ENCODE measurements around the gene NELL2. TPM values are rescaled to one million over a fixed set of nuclear protein-coding genes. Genes with fewer than 3 reads are reported as not detected.

Gene NELL2
- total RNA-seq, 1 experiment from 2014 or later = 1.1 TPM

DNA sequence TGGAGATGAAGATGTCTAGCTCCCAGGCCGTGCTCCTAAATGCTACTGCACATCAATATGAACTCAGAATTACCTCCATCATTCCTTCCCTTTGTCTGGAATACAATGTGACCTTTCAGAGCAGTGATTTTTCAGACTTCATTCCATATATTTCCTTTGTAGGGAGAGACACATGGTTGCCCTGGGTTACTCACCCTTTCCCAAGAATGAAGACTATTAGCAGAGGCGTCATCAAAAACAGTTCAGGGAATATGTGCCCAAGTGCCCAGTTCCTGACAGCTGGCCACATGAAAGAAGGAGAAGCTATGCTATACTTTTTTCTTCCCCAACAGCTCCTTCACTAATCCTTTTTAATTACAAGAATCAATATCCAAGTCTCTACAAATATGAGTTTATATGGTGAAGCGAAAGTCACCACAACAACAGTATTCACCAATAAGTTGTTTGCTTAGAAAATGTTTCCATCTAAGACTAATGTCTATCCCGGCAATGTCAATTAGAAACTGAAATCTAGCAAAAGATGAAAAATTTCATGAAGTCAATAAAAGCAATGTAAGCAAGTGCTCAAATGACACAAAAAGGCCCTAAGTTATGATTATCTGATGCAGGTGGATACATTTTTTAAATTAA is 17.8 kb downstream of the NELL2 start:
- Histone ChIP-seq H3K79me2 (ENCODE audit: insufficient read depth, low read length) (no peaks in the 10 kb centered on the region), H2AFZ (ENCODE audit: low read depth, low read length, poor library complexity, severe bottlenecking) (no peak overlapping the region), H3K4me1 (ENCODE audit: control insufficient read depth in 1 of 2, insufficient read depth in 2 of 2, low read length in 2 of 2) (no peaks in the 10 kb centered on the region), H4K20me1 (ENCODE audit: insufficient read depth) (no peaks in the 10 kb centered on the region), H3K9me3 (ENCODE audit: control insufficient read depth in 1 of 2, insufficient read depth in 1 of 2, low read depth in 1 of 2, low read length in 2 of 2) (no peaks in the 10 kb centered on the region), H3K9ac (ENCODE audit: low read length) (no peak overlapping the region), H3K4me2 (ENCODE audit: low read length) (no peak overlapping the region), H3K27ac (ENCODE audit: low read depth, low read length) (no peak overlapping the region), H3K27me3 (ENCODE audit: insufficient read depth, low read length) (no peaks in the 10 kb centered on the region), H3K36me3 (ENCODE audit: control insufficient read depth in 1 of 2, insufficient read depth in 2 of 2, low read length in 2 of 2) (no peaks in the 10 kb centered on the region), H3K9me2 (ENCODE audit: insufficient read depth) (no peaks in the 10 kb centered on the region), H3K4me3 (replicated peaks in 1 of 2; ENCODE audit: low read depth in 1 of 2, low read length in 2 of 2) (no peak overlapping the region)
- RAD21 ChIA-PET (ENCODE audit: low non-redundant PET in 1 of 2, low total read pairs in 2 of 2, uncharacterized antibody in 2 of 2, unreplicated experiment in 2 of 2) = no interaction called here
- CTCF ChIA-PET = no interaction called here
- intact Hi-C loops (cut with micrococcal nuclease) = no loop called here
- no peak for TF ChIP-seq ELF1 (IDR thresholded peaks at IDR 0.05; ENCODE audit: borderline replicate concordance, low read depth)
- TF ChIP-seq, protein P1, sequence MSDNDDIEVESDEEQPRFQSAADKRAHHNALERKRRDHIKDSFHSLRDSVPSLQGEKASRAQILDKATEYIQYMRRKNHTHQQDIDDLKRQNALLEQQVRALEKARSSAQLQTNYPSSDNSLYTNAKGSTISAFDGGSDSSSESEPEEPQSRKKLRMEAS (IDR thresholded peaks at IDR 0.05) = no peak
- no peak for TF ChIP-seq ZNF274 (IDR thresholded peaks at IDR 0.05; ENCODE audit: low read depth, low read length)
- no peak for TF ChIP-seq EGR1 (IDR thresholded peaks at IDR 0.05; ENCODE audit: low read depth)
- TF ChIP-seq, protein P2, sequence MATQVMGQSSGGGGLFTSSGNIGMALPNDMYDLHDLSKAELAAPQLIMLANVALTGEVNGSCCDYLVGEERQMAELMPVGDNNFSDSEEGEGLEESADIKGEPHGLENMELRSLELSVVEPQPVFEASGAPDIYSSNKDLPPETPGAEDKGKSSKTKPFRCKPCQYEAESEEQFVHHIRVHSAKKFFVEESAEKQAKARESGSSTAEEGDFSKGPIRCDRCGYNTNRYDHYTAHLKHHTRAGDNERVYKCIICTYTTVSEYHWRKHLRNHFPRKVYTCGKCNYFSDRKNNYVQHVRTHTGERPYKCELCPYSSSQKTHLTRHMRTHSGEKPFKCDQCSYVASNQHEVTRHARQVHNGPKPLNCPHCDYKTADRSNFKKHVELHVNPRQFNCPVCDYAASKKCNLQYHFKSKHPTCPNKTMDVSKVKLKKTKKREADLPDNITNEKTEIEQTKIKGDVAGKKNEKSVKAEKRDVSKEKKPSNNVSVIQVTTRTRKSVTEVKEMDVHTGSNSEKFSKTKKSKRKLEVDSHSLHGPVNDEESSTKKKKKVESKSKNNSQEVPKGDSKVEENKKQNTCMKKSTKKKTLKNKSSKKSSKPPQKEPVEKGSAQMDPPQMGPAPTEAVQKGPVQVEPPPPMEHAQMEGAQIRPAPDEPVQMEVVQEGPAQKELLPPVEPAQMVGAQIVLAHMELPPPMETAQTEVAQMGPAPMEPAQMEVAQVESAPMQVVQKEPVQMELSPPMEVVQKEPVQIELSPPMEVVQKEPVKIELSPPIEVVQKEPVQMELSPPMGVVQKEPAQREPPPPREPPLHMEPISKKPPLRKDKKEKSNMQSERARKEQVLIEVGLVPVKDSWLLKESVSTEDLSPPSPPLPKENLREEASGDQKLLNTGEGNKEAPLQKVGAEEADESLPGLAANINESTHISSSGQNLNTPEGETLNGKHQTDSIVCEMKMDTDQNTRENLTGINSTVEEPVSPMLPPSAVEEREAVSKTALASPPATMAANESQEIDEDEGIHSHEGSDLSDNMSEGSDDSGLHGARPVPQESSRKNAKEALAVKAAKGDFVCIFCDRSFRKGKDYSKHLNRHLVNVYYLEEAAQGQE (IDR thresholded peaks at IDR 0.05; ENCODE audit: low read depth) = no peak
- TF ChIP-seq ZFX (IDR thresholded peaks at IDR 0.05) = no peak
- TF ChIP-seq, protein P3, sequence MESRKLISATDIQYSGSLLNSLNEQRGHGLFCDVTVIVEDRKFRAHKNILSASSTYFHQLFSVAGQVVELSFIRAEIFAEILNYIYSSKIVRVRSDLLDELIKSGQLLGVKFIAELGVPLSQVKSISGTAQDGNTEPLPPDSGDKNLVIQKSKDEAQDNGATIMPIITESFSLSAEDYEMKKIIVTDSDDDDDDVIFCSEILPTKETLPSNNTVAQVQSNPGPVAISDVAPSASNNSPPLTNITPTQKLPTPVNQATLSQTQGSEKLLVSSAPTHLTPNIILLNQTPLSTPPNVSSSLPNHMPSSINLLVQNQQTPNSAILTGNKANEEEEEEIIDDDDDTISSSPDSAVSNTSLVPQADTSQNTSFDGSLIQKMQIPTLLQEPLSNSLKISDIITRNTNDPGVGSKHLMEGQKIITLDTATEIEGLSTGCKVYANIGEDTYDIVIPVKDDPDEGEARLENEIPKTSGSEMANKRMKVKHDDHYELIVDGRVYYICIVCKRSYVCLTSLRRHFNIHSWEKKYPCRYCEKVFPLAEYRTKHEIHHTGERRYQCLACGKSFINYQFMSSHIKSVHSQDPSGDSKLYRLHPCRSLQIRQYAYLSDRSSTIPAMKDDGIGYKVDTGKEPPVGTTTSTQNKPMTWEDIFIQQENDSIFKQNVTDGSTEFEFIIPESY (IDR thresholded peaks at IDR 0.05; ENCODE audit: extremely low read depth, insufficient replicate concordance, low read length) = no peak
- no peak for TF ChIP-seq SIN3A (IDR thresholded peaks at IDR 0.05; ENCODE audit: low read depth)
- TF ChIP-seq CBX3 (IDR thresholded peaks at IDR 0.05; ENCODE audit: low read depth) = no peak
- TF ChIP-seq CTCF (IDR thresholded peaks at IDR 0.05 in 2 of 3, conservative IDR thresholded peaks at IDR 0.05 in 1 of 3; ENCODE audit: borderline replicate concordance in 1 of 3, insufficient read depth in 1 of 3, low read depth in 2 of 3, low read length in 2 of 3) = no peak
- no peak for TF ChIP-seq YY1 (IDR thresholded peaks at IDR 0.05; ENCODE audit: extremely low read depth, insufficient replicate concordance, low read depth, low read length)
- no peak for TF ChIP-seq POLR2A (IDR thresholded peaks at IDR 0.05; ENCODE audit: borderline replicate concordance, extremely low read depth, insufficient read depth, insufficient read length)
- TF ChIP-seq SP1 (IDR thresholded peaks at IDR 0.05; ENCODE audit: low read depth) = no peak
- TF ChIP-seq RAD21 (IDR thresholded peaks at IDR 0.05; ENCODE audit: low read depth) = no peak
- no peak for TF ChIP-seq SRF (IDR thresholded peaks at IDR 0.05; ENCODE audit: low read depth)
- TF ChIP-seq TCF7L2 (IDR thresholded peaks at IDR 0.05; ENCODE audit: borderline replicate concordance, extremely low read depth, insufficient read depth, insufficient read length) = no peak
- no peak for TF ChIP-seq FOSL1 (IDR thresholded peaks at IDR 0.05; ENCODE audit: low read depth)
- ATAC-seq = no peak
- no TSS peak for BruUV-seq (replicated peaks)
- no peak for DNase-seq (ENCODE audit: low read depth, low spot score)
- POLR2A ChIA-PET = no interaction called here

Measured in HCT116 (cell line).